Measurements from ENCODE around the gene HNRNPL.

- no peak for TF ChIP-seq POLR2AphosphoS5 (IDR thresholded peaks at IDR 0.05; ENCODE audit: insufficient read depth in 1 of 2, low read depth in 1 of 2)
- no peak for TF ChIP-seq CTCF (IDR thresholded peaks at IDR 0.05)
- no peak for TF ChIP-seq POLR2A (IDR thresholded peaks at IDR 0.05)
Observed at GRCh38 chr19:38880882-38881609, 31.3 kb upstream of the HNRNPL start.
